ENCODE data around the gene VPS4A. TPM values are rescaled to one million over a fixed set of nuclear protein-coding genes. Genes with fewer than 3 reads are reported as not detected.

The VPS4A gene
- total and polyA plus RNA-seq, 2 of the 8 experiments (the other 6 are each of a cell fraction or from before 2014, with no cell fraction given): 14.1 to 24.1 TPM

GRCh38 chr16:69344171-69344570 lies 33.0 kb downstream of the VPS4A start (continued):
- TF ChIP-seq, protein P1, sequence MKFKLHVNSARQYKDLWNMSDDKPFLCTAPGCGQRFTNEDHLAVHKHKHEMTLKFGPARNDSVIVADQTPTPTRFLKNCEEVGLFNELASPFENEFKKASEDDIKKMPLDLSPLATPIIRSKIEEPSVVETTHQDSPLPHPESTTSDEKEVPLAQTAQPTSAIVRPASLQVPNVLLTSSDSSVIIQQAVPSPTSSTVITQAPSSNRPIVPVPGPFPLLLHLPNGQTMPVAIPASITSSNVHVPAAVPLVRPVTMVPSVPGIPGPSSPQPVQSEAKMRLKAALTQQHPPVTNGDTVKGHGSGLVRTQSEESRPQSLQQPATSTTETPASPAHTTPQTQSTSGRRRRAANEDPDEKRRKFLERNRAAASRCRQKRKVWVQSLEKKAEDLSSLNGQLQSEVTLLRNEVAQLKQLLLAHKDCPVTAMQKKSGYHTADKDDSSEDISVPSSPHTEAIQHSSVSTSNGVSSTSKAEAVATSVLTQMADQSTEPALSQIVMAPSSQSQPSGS (IDR thresholded peaks at IDR 0.05; ENCODE audit: low read length): no peak
- no peak for TF ChIP-seq NRF1 (IDR thresholded peaks at IDR 0.05; ENCODE audit: low read depth, low read length)
- TF ChIP-seq BCL11A (IDR thresholded peaks at IDR 0.05; ENCODE audit: low read depth in 2 of 2, low read length in 2 of 2): no peak
- no peak for TF ChIP-seq POLR2A (IDR thresholded peaks at IDR 0.05; ENCODE audit: control extremely low read depth in 1 of 2, low read depth in 2 of 2, low read length in 2 of 2)

Data from H1 (cell line).